Embryonic facial prominence (tissue), 1 donor: ENCODE results near the gene PICK1.

ENCODE experiments used
- DNase-seq: peaks from one replicate; pipeline ENCODE4 v3.0.0-alpha.2; 2016; ENCODE audit errors: extremely low spot score

The PICK1 gene

GRCh38 chr22:38087855-38088254 lies 30.7 kb downstream of the PICK1 start:
- no peak for DNase-seq

- no peak for DNase-seq
These were observed 31.6 kb downstream of the PICK1 start for GRCh38 chr22:38088629-38089473.

- DNase-seq = no peak
These were observed 32.3 kb downstream of the PICK1 start for GRCh38 chr22:38089474-38089851.

- no peak for DNase-seq
These were observed 39.9 kb downstream of the PICK1 start for GRCh38 chr22:38097058-38097457.

- DNase-seq = no peak
These were observed 40.6 kb downstream of the PICK1 start for GRCh38 chr22:38097557-38098409.

GRCh38 chr22:38098410-38099249 lies 41.4 kb downstream of the PICK1 start:
- no peak for DNase-seq

- DNase-seq = no peak
These were observed 46.4 kb downstream of the PICK1 start for GRCh38 chr22:38103641-38104040.

GRCh38 chr22:38104084-38104483 lies 46.9 kb downstream of the PICK1 start:
- no peak for DNase-seq

- no peak for DNase-seq
These were observed 49.8 kb downstream of the PICK1 start for GRCh38 chr22:38106814-38107578.

GRCh38 chr22:38107692-38108515 lies 50.7 kb downstream of the PICK1 start:
- no peak for DNase-seq

GRCh38 chr22:38108561-38109319 lies 51.5 kb downstream of the PICK1 start:
- no peak for DNase-seq

- no peak for DNase-seq
These were observed 52.3 kb downstream of the PICK1 start for GRCh38 chr22:38109371-38110001.

- no peak for DNase-seq
These were observed 53.0 kb downstream of the PICK1 start, which contains the start of gene BAIAP2L2 for GRCh38 chr22:38110008-38110862. TSS of gene BAIAP2L2 (minus strand) at chr22:38110684. CDS start at chr22:38110525, 159 bp downstream.

GRCh38 chr22:38110863-38111852 lies 54.0 kb downstream of the PICK1 start:
- DNase-seq = no peak

- no peak for DNase-seq
These were observed 54.7 kb downstream of the PICK1 start for GRCh38 chr22:38111925-38112355.

- DNase-seq = no peak
These were observed 55.2 kb downstream of the PICK1 start for GRCh38 chr22:38112381-38112780.
